HG02642 (cell line): ENCODE measurements around the gene SOX14.

Source experiments
- ATAC-seq: cut with Tn5 transposase; IDR thresholded peaks from one replicate; pipeline ENCODE4 v1.9.1; 2021; ENCODE audit warnings: mild to moderate bottlenecking; ENCODE audit not compliant: unreplicated experiment, poor library complexity

The SOX14 gene

GRCh38 chr3:137764001-137764433 lies at the start of gene SOX14:
Gene SOX14 (plus strand): TSS chr3:137764315. CDS start chr3:137764785, 470 bp downstream.
- ATAC-seq: no peak

GRCh38 chr3:137714551-137714950 lies 49.6 kb upstream of the SOX14 start:
- ATAC-seq: no peak

- ATAC-seq: no peak
These were observed 39.9 kb upstream of the SOX14 start for GRCh38 chr3:137724240-137724639.

GRCh38 chr3:137737208-137737607 lies 26.9 kb upstream of the SOX14 start:
- ATAC-seq: no peak

- ATAC-seq: no peak
These were observed 25.4 kb upstream of the SOX14 start for GRCh38 chr3:137738710-137739109.

- no peak for ATAC-seq
These were observed 20.5 kb upstream of the SOX14 start for GRCh38 chr3:137743608-137744007.

- ATAC-seq: no peak
These were observed 17.3 kb upstream of the SOX14 start for GRCh38 chr3:137746808-137747207.

- ATAC-seq: no peak
These were observed 4.6 kb upstream of the SOX14 start for GRCh38 chr3:137759505-137759904.

- ATAC-seq: no peak
These were observed 3.6 kb upstream of the SOX14 start for GRCh38 chr3:137760341-137761098.

GRCh38 chr3:137761099-137761562 lies 3.0 kb upstream of the SOX14 start:
- ATAC-seq: no peak

GRCh38 chr3:137761563-137762503 lies 2.3 kb upstream of the SOX14 start:
- no peak for ATAC-seq

- no peak for ATAC-seq
These were observed 1.2 kb upstream of the SOX14 start for GRCh38 chr3:137762674-137763593.

- no peak for ATAC-seq
These were observed 549 bp upstream of the SOX14 start for GRCh38 chr3:137763594-137763938.

- ATAC-seq: no peak
These were observed 621 bp downstream of the SOX14 start for GRCh38 chr3:137764563-137765309.

- ATAC-seq: no peak
These were observed 1.4 kb downstream of the SOX14 start for GRCh38 chr3:137765310-137766033.

- no peak for ATAC-seq
These were observed 2.1 kb downstream of the SOX14 start for GRCh38 chr3:137766041-137766875.

- ATAC-seq: no peak
These were observed 2.9 kb downstream of the SOX14 start for GRCh38 chr3:137766876-137767537.
